HepG2 (cell line): Measurements from ENCODE around the gene SCN2A.

Experiments used
- EZH2 ChIP-seq: conservative IDR thresholded peaks from 2 replicates; pipeline ENCODE4 v1.6.1; 2012; ENCODE audit warnings: mild to moderate bottlenecking, low read depth, low read length, moderate library complexity
- GATA4 ChIP-seq: sonication (generic); IDR thresholded peaks from 2 replicates; pipeline ENCODE4 v1.6.1; 2016; ENCODE audit warnings: antibody characterized with exemption, low read depth, borderline replicate concordance
- ISL2 ChIP-seq: sonication (generic); formaldehyde crosslinking; IDR thresholded peaks from 2 replicates; pipeline ENCODE4 v1.5.0; 2020; ENCODE audit warnings: missing genetic modification reagents
- KAT2B ChIP-seq: fragments of 150-350 bp; IDR thresholded peaks from 2 replicates; pipeline ENCODE4 v1.6.1; 2014; ENCODE audit warnings: low read depth, low read length, borderline replicate concordance
- YY1 ChIP-seq: IDR thresholded peaks from 2 replicates; pipeline ENCODE4 v1.6.1; 2011; ENCODE audit warnings: low read length, low read depth, moderate library complexity, mild to moderate bottlenecking; ENCODE audit not compliant: insufficient read depth, insufficient replicate concordance
- ZFX ChIP-seq: sonication (generic); formaldehyde crosslinking; IDR thresholded peaks from 2 replicates; pipeline ENCODE4 v1.4.0; 2020; ENCODE audit warnings: mild to moderate bottlenecking, low read depth, missing genetic modification reagents, moderate library complexity
- ZNF350 ChIP-seq: sonication (generic); formaldehyde crosslinking; IDR thresholded peaks from 2 replicates; pipeline ENCODE4 v1.4.0; 2020; ENCODE audit warnings: mild to moderate bottlenecking, low read depth, missing genetic modification reagents, borderline replicate concordance
- ZNF501 ChIP-seq: sonication (generic); formaldehyde crosslinking; IDR thresholded peaks from 2 replicates; pipeline ENCODE4 v1.5.1; 2020; ENCODE audit warnings: mild to moderate bottlenecking, moderate library complexity, missing genetic modification reagents
- ZNF569 ChIP-seq: sonication (generic); formaldehyde crosslinking; IDR thresholded peaks from 2 replicates; pipeline ENCODE4 v1.5.0; 2020; ENCODE audit warnings: mild to moderate bottlenecking, missing genetic modification reagents, moderate library complexity, borderline replicate concordance
- ZNF644 ChIP-seq: IDR thresholded peaks from 2 replicates; pipeline ENCODE4 v1.6.1; 2016; ENCODE audit warnings: low read depth
- TF ChIP-seq, protein P1 (sequence below): sonication (generic); formaldehyde crosslinking; IDR thresholded peaks from 2 replicates; pipeline ENCODE4 v1.4.0; 2020; ENCODE audit warnings: missing genetic modification reagents, mild to moderate bottlenecking, borderline replicate concordance
- TF ChIP-seq, protein P2 (sequence below): sonication (generic); formaldehyde crosslinking; IDR thresholded peaks from 2 replicates; pipeline ENCODE4 v1.5.1; 2020; ENCODE audit warnings: mild to moderate bottlenecking, missing genetic modification reagents, moderate library complexity
- TF ChIP-seq, protein P3 (sequence below): sonication (generic); formaldehyde crosslinking; IDR thresholded peaks from 2 replicates; pipeline ENCODE4 v1.5.0; 2020; ENCODE audit warnings: mild to moderate bottlenecking, missing genetic modification reagents
- TF ChIP-seq, protein P4 (sequence below), 2 experiments: sonication (generic) in 1 of 2; formaldehyde crosslinking in 1 of 2; IDR thresholded peaks; 2 replicates each; pipeline versions ENCODE4 v1.4.0 to v1.6.1; 2018 to 2020; ENCODE audit warnings: missing genetic modification reagents in 2 of 2, borderline replicate concordance in 1 of 2, low read depth in 1 of 2, mild to moderate bottlenecking in 1 of 2, missing biosample characterization in 1 of 2

DNA sequence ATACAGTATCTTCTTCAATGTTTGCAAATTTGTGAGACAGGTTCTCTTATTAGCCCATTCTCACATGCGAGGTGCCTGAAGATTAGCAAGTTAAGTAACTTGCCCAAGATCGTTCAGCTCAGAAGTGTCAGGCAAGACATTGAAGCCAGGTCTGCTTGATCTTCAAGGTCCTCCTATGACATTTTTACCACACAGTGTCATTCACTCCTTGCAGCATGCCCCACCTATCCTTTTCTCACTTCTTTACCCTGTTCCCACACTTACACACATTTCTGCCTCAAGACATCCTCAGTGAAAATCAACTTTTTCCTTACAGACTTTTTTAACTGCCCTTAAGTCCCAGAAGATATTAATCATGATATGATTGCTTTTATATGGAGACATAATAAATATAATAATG is 73.8 kb downstream of the SCN2A start:
- no peak for TF ChIP-seq ZNF350 (CRISPR knock-in tag)
- TF ChIP-seq ZNF644 (CRISPR knock-in tag) = no peak
- TF ChIP-seq ZNF569 (CRISPR knock-in tag) = no peak
- TF ChIP-seq, protein P1, sequence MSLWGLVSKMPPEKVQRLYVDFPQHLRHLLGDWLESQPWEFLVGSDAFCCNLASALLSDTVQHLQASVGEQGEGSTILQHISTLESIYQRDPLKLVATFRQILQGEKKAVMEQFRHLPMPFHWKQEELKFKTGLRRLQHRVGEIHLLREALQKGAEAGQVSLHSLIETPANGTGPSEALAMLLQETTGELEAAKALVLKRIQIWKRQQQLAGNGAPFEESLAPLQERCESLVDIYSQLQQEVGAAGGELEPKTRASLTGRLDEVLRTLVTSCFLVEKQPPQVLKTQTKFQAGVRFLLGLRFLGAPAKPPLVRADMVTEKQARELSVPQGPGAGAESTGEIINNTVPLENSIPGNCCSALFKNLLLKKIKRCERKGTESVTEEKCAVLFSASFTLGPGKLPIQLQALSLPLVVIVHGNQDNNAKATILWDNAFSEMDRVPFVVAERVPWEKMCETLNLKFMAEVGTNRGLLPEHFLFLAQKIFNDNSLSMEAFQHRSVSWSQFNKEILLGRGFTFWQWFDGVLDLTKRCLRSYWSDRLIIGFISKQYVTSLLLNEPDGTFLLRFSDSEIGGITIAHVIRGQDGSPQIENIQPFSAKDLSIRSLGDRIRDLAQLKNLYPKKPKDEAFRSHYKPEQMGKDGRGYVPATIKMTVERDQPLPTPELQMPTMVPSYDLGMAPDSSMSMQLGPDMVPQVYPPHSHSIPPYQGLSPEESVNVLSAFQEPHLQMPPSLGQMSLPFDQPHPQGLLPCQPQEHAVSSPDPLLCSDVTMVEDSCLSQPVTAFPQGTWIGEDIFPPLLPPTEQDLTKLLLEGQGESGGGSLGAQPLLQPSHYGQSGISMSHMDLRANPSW (CRISPR knock-in tag) = no peak
- TF ChIP-seq, protein P2, sequence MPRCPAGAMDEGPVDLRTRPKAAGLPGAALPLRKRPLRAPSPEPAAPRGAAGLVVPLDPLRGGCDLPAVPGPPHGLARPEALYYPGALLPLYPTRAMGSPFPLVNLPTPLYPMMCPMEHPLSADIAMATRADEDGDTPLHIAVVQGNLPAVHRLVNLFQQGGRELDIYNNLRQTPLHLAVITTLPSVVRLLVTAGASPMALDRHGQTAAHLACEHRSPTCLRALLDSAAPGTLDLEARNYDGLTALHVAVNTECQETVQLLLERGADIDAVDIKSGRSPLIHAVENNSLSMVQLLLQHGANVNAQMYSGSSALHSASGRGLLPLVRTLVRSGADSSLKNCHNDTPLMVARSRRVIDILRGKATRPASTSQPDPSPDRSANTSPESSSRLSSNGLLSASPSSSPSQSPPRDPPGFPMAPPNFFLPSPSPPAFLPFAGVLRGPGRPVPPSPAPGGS = no peak
- no peak for TF ChIP-seq ISL2 (CRISPR knock-in tag)
- no peak for TF ChIP-seq GATA4
- TF ChIP-seq, protein P3, sequence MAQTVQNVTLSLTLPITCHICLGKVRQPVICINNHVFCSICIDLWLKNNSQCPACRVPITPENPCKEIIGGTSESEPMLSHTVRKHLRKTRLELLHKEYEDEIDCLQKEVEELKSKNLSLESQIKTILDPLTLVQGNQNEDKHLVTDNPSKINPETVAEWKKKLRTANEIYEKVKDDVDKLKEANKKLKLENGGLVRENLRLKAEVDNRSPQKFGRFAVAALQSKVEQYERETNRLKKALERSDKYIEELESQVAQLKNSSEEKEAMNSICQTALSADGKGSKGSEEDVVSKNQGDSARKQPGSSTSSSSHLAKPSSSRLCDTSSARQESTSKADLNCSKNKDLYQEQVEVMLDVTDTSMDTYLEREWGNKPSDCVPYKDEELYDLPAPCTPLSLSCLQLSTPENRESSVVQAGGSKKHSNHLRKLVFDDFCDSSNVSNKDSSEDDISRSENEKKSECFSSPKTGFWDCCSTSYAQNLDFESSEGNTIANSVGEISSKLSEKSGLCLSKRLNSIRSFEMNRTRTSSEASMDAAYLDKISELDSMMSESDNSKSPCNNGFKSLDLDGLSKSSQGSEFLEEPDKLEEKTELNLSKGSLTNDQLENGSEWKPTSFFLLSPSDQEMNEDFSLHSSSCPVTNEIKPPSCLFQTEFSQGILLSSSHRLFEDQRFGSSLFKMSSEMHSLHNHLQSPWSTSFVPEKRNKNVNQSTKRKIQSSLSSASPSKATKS = no peak
- TF ChIP-seq ZNF501 (CRISPR knock-in tag) = no peak
- no peak for TF ChIP-seq EZH2
- TF ChIP-seq, protein P4, sequence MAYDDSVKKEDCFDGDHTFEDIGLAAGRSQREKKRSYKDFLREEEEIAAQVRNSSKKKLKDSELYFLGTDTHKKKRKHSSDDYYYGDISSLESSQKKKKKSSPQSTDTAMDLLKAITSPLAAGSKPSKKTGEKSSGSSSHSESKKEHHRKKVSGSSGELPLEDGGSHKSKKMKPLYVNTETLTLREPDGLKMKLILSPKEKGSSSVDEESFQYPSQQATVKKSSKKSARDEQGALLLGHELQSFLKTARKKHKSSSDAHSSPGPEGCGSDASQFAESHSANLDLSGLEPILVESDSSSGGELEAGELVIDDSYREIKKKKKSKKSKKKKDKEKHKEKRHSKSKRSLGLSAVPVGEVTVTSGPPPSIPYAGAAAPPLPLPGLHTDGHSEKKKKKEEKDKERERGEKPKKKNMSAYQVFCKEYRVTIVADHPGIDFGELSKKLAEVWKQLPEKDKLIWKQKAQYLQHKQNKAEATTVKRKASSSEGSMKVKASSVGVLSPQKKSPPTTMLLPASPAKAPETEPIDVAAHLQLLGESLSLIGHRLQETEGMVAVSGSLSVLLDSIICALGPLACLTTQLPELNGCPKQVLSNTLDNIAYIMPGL (CRISPR knock-in tag; IDR thresholded peaks at IDR 0.05; ENCODE audit: borderline replicate concordance in 1 of 2, low read depth in 1 of 2) = no peak
- no peak for TF ChIP-seq KAT2B
- no peak for TF ChIP-seq ZFX (CRISPR knock-in tag)
- TF ChIP-seq YY1 = no peak
